DND-41 (cell line): ENCODE results near the gene MRM2.
A peak's percentile ranks its signal among the peaks of the same experiment; 100 is the strongest.

ENCODE experiments used
- ATAC-seq: fragments of 200-7000 bp; cut with Tn5 transposase; 3 replicates; pipeline ENCODE4 v1.9.1; 2021; ENCODE audit warnings: low read depth; ENCODE audit not compliant: insufficient read depth
- DNase-seq: peaks from one replicate; pipeline ENCODE4 v3.0.0-alpha.2; 2020
- H2AFZ ChIP-seq: 2 replicates; pipeline ENCODE4 v1.6.0; 2012; ENCODE audit warnings: low read depth, low read length
- H3K27ac ChIP-seq: 2 replicates; pipeline ENCODE4 v1.5.1; 2012; ENCODE audit warnings: low read length, inconsistent platforms
- H3K27me3 ChIP-seq: fragments of 200-600 bp; sonication (generic); 2 replicates; pipeline ENCODE4 v1.6.0; 2012; ENCODE audit warnings: low read length, mild to moderate bottlenecking, inconsistent platforms; ENCODE audit not compliant: insufficient read depth, poor library complexity
- H3K36me3 ChIP-seq: 2 replicates; pipeline ENCODE4 v1.5.1; 2012; ENCODE audit warnings: low read length, inconsistent platforms; ENCODE audit not compliant: insufficient read depth
- H3K4me1 ChIP-seq: 2 replicates; pipeline ENCODE4 v1.5.1; 2012; ENCODE audit warnings: mild to moderate bottlenecking, low read length; ENCODE audit not compliant: insufficient read depth
- H3K4me2 ChIP-seq: 2 replicates; pipeline ENCODE4 v1.6.0; 2012; ENCODE audit warnings: mild to moderate bottlenecking, moderate library complexity, low read length, inconsistent platforms; ENCODE audit not compliant: insufficient read depth
- H3K4me3 ChIP-seq, 2 experiments: fragments of 200-600 bp in 1 of 2; shearing (Covaris generic) in 1 of 2; 2 replicates each; pipeline ENCODE4 v1.5.1; 2012 to 2016; ENCODE audit warnings: inconsistent platforms in 2 of 2, low read length in 2 of 2, mild to moderate bottlenecking in 2 of 2, low read depth in 1 of 2, moderate library complexity in 1 of 2
- H3K79me2 ChIP-seq: 2 replicates; pipeline ENCODE4 v1.6.0; 2012; ENCODE audit warnings: low read length, inconsistent platforms; ENCODE audit not compliant: insufficient read depth
- H3K9ac ChIP-seq: 2 replicates; pipeline ENCODE4 v1.6.0; 2012; ENCODE audit warnings: low read depth, mild to moderate bottlenecking, inconsistent platforms, low read length, moderate library complexity
- H3K9me3 ChIP-seq: 2 replicates; pipeline ENCODE4 v1.5.1; 2012; ENCODE audit warnings: low read length, moderate library complexity, mild to moderate bottlenecking, inconsistent platforms; ENCODE audit not compliant: insufficient read depth, severe bottlenecking
- H4K20me1 ChIP-seq: 2 replicates; pipeline ENCODE4 v1.6.0; 2012; ENCODE audit warnings: low read length; ENCODE audit not compliant: insufficient read depth
- EZH2 ChIP-seq: IDR thresholded peaks from 3 replicates; pipeline ENCODE4 v1.6.1; 2012; ENCODE audit warnings: borderline replicate concordance, low read depth, mild to moderate bottlenecking, moderate library complexity, low read length, inconsistent platforms; ENCODE audit not compliant: severe bottlenecking
- TF ChIP-seq, protein P1 (sequence below): IDR thresholded peaks from 2 replicates; pipeline ENCODE4 v1.5.1; 2012; ENCODE audit warnings: borderline replicate concordance, low read length, moderate library complexity, mild to moderate bottlenecking; ENCODE audit not compliant: poor library complexity, severe bottlenecking; ENCODE audit errors: extremely low read depth

The MRM2 gene

DNA sequence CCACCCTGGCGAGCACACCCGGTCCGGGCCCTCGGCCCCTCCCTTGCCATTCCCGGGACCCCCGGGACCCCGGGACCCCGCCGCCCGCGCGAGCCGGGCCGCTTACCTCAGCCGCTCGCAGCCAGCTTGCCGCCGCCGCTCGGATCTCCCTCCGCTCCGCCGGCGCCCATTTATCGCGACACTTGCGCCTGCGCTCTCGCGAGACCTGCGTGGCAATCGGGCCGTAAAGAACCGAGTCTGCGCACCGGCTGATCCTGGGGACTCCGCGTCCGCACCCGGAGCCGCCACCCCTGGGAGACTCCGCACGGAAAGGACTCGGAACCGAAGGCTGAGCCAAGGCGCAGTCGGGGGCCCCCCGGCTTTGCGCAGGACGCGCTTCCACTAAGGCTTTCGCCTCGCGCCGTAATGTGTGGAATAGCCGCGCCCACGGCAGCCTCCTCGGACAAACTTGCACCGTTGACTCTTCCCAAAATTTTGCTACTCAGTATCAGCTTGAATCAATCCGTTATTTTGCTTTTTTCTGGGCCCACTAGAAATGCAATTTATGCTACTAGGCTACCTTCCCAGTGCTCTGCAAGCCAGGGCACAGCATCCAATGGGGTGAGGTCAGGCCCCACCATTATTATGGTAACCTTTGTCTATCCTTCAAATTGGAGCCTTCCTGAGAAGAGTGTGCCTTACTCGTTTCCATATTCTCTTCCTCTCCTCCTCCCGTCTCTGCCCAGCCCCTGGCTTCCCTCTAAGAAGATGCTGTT lies 9.1 kb downstream of the MRM2 start, which contains the start of gene MAD1L1:
MAD1L1 (minus strand) TSS at position 180 of the 755 bp plus-strand sequence. CDS start 2,812 bp downstream, outside the sequence.
- Histone ChIP-seq H3K27ac (peak within 1 kb of the TSS; percentile 66), H2AFZ (peak within 1 kb of the TSS; percentile 85), H3K9me3 (no peaks in the 10 kb centered on the region), H3K36me3 (peaks cover 60% of the 10 kb centered on the region), H3K27me3 (no peaks in the 10 kb centered on the region), H3K79me2 (peaks cover 52% of the 10 kb centered on the region), H3K9ac (peak within 1 kb of the TSS; percentile 95), H3K4me2 (peak within 1 kb of the TSS; percentile 84), H3K4me3 (peak within 1 kb of the TSS; percentile 93 to 100), H3K4me1 (peaks cover 45% of the 10 kb centered on the region), H4K20me1 (peaks cover 29% of the 10 kb centered on the region)
- TF ChIP-seq, protein P1, sequence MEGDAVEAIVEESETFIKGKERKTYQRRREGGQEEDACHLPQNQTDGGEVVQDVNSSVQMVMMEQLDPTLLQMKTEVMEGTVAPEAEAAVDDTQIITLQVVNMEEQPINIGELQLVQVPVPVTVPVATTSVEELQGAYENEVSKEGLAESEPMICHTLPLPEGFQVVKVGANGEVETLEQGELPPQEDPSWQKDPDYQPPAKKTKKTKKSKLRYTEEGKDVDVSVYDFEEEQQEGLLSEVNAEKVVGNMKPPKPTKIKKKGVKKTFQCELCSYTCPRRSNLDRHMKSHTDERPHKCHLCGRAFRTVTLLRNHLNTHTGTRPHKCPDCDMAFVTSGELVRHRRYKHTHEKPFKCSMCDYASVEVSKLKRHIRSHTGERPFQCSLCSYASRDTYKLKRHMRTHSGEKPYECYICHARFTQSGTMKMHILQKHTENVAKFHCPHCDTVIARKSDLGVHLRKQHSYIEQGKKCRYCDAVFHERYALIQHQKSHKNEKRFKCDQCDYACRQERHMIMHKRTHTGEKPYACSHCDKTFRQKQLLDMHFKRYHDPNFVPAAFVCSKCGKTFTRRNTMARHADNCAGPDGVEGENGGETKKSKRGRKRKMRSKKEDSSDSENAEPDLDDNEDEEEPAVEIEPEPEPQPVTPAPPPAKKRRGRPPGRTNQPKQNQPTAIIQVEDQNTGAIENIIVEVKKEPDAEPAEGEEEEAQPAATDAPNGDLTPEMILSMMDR, result no peak
- no peak for TF ChIP-seq EZH2
- DNase-seq (peak; percentile 91), ATAC-seq (peak; percentile 88)

DNA sequence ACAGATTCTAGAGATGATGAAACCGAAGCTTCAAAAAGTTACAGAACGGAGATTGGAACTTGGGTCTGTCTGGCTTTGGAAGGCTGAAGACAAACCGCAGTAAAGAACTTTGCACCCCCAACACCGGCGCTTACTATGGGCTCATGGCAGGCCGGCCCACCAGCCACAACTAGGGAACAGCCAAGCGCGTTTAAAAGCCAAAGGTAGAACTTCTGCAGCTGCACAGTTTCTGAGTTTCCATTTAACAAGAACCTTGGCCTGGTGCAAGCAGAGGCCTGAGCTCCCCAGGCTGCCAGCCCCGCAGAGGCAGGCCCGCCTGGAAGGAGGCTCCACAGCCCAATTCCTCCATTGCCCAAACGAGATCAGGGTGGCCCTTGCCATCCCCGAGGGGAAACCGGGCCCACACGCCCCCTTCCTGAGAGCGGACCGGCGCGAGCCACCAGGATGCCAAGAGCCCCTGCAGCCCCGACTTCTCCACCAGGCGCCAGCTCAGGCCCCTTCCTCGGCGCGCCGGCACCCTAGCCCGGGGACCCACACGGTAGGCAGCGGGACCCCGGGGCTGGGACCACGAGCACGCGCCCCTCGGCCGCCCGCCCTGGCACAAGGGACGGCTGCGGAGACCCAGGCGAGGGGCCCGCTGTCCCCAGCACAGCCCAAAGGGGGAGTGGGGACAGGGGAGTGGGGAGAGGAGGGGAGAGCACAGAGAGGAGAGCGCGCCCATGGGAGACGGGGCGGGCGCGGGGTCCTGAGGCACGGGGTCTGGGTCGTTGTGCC lies 9.8 kb downstream of the MRM2 start:
- DNase-seq (peak; percentile 44), ATAC-seq (peak; percentile 68)
- Histone ChIP-seq H3K9ac (peak overlapping the region; percentile 95), H4K20me1 (peaks cover 34% of the 10 kb centered on the region), H3K4me1 (peaks cover 45% of the 10 kb centered on the region), H3K27me3 (no peaks in the 10 kb centered on the region), H3K9me3 (no peaks in the 10 kb centered on the region), H3K4me3 (peak overlapping the region; percentile 93 to 100), H3K79me2 (peaks cover 57% of the 10 kb centered on the region), H3K27ac (peak overlapping the region; percentile 66), H3K36me3 (peaks cover 60% of the 10 kb centered on the region), H3K4me2 (peak overlapping the region; percentile 84), H2AFZ (peak overlapping the region; percentile 85)
- TF ChIP-seq, protein P1, result peak; percentile 10
- no peak for TF ChIP-seq EZH2

DNA sequence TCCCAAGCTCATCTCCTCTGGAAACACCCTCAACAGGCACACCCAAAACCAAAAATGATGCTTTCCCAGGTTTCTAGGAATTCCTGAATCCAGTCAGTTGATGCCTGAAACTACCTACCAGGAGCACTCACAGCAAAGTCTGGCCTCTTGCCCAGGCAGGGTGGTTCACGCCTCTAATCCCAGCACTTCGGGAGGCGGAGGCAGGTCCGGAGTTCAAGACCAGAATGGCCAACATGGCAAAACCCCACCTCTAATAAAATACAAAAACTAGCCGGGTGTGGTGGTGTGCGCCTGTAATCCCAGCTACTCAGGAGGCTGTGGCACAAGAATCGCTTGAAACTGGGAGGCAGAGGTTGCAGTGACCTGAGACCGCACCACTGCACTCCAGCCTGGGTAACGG lies 11.1 kb downstream of the MRM2 start:
- peaks cover 40% of the 10 kb centered on the region for H4K20me1 ChIP-seq
- H2AFZ ChIP-seq, result no peak overlapping the region
- DNase-seq, result no peak
- no peak overlapping the region; the same call in 1 of the 2 replicates for H3K9ac ChIP-seq
- H3K4me3 ChIP-seq, result peak overlapping the region in 1 of 2 experiments; percentile 93; a peak in 1 of 4 replicates
- H3K4me2 ChIP-seq, result peak overlapping the region; percentile 84
- peaks cover 64% of the 10 kb centered on the region for H3K36me3 ChIP-seq
- H3K27ac ChIP-seq, result no peak overlapping the region
- no peaks in the 10 kb centered on the region for H3K9me3 ChIP-seq
- no peak for ATAC-seq
- peaks cover 45% of the 10 kb centered on the region for H3K4me1 ChIP-seq
- H3K79me2 ChIP-seq, result peaks cover 68% of the 10 kb centered on the region
- TF ChIP-seq EZH2, result no peak
- TF ChIP-seq, protein P1, result no peak
- H3K27me3 ChIP-seq, result no peaks in the 10 kb centered on the region
